Vagina (tissue), 2 donors: ENCODE data around the gene IGSF23.
"Not testable (repeated sequence)": the region's sequence is repeated elsewhere in the genome, so short reads cannot be mapped to it uniquely, and the experiment has no call there.

ENCODE experiments used
- POLR2A ChIP-seq, 2 donors: fragments of 450-650 bp; IDR thresholded peaks; one replicate each; pipeline ENCODE4 v1.6.1; 2017; ENCODE audit warnings: antibody characterized with exemption in 2 of 2, mild to moderate bottlenecking in 2 of 2, moderate library complexity in 2 of 2
- POLR2AphosphoS5 ChIP-seq, 2 donors: sonication (generic); formaldehyde crosslinking; IDR thresholded peaks; one replicate each; pipeline ENCODE4 v1.9.0; 2017; ENCODE audit warnings: antibody characterized with exemption in 2 of 2, mild to moderate bottlenecking in 2 of 2, low read depth in 1 of 2; ENCODE audit not compliant: insufficient read depth in 1 of 2
- TF ChIP-seq, protein P1 (sequence below), 3 experiments: fragments of 450-650 bp in 2 of 3; fragments of 200-600 bp in 1 of 3; sonication (generic) in 1 of 3; IDR thresholded peaks; one replicate each; pipeline ENCODE4 v1.5.1; 2017 to 2019; ENCODE audit warnings: antibody characterized with exemption in 3 of 3, mild to moderate bottlenecking in 2 of 3, moderate library complexity in 2 of 3

GRCh38 chr19:44625637-44626036 is 12.3 kb downstream of the IGSF23 start:
- TF ChIP-seq, protein P1, sequence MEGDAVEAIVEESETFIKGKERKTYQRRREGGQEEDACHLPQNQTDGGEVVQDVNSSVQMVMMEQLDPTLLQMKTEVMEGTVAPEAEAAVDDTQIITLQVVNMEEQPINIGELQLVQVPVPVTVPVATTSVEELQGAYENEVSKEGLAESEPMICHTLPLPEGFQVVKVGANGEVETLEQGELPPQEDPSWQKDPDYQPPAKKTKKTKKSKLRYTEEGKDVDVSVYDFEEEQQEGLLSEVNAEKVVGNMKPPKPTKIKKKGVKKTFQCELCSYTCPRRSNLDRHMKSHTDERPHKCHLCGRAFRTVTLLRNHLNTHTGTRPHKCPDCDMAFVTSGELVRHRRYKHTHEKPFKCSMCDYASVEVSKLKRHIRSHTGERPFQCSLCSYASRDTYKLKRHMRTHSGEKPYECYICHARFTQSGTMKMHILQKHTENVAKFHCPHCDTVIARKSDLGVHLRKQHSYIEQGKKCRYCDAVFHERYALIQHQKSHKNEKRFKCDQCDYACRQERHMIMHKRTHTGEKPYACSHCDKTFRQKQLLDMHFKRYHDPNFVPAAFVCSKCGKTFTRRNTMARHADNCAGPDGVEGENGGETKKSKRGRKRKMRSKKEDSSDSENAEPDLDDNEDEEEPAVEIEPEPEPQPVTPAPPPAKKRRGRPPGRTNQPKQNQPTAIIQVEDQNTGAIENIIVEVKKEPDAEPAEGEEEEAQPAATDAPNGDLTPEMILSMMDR (IDR thresholded peaks at IDR 0.05) = not testable (repeated sequence)
- not testable (repeated sequence) for TF ChIP-seq POLR2A (IDR thresholded peaks at IDR 0.05); POLR2AphosphoS5 (IDR thresholded peaks at IDR 0.05; ENCODE audit: insufficient read depth in 1 of 2, low read depth in 1 of 2)
